OCI-LY7 (cell line): ENCODE results near the gene MT1E. TPM values are rescaled to one million over a fixed set of nuclear protein-coding genes. Genes with fewer than 3 reads are reported as not detected.

Experiments
- BruUV-seq: library from RNA; stranded (reverse); fragments of 400-500 nt; replicated peaks from 2 replicates; lab custom pipeline; 2021; lab: Mats Ljungman, UMichigan
- CTCF ChIA-PET: fragments of 300-600 bp; sonication (Branson Sonifier 250); formaldehyde crosslinking; loops from one replicate; lab custom pipeline; 2022; ENCODE audit warnings: antibody characterized with exemption; ENCODE audit not compliant: unreplicated experiment; lab: Charles Lee
- POLR2A ChIA-PET: fragments of 300-600 bp; sonication (Branson Sonifier 250); formaldehyde crosslinking; loops from one replicate; lab custom pipeline; 2022; ENCODE audit warnings: antibody characterized with exemption; lab: Charles Lee
- DNase-seq: peaks from one replicate; pipeline ENCODE4 v3.0.0-alpha.2; 2015; ENCODE audit warnings: low spot score
- H2AFZ ChIP-seq: fragments of 200-600 bp; sonication (generic), shearing (Covaris generic); 2 replicates; pipeline ENCODE4 v1.6.1; 2014; ENCODE audit warnings: mild to moderate bottlenecking, antibody characterized with exemption, low read length, moderate library complexity
- H3K27ac ChIP-seq: fragments of 200-600 bp; sonication (generic); 2 replicates; pipeline ENCODE4 v1.5.1; 2014; ENCODE audit warnings: mixed run types, low read depth, mild to moderate bottlenecking, moderate library complexity, low read length, inconsistent platforms; ENCODE audit not compliant: poor library complexity, severe bottlenecking
- H3K36me3 ChIP-seq: fragments of 200-600 bp; sonication (generic); 2 replicates; pipeline ENCODE4 v1.6.1; 2014; ENCODE audit warnings: mild to moderate bottlenecking, antibody characterized with exemption, low read length, moderate library complexity, mixed read lengths; ENCODE audit not compliant: insufficient read depth
- H3K4me1 ChIP-seq: fragments of 200-600 bp; sonication (generic); 2 replicates; pipeline ENCODE4 v1.5.1; 2014; ENCODE audit warnings: mild to moderate bottlenecking, low read length; ENCODE audit not compliant: insufficient read depth, poor library complexity, severe bottlenecking
- H3K4me2 ChIP-seq: fragments of 200-600 bp; sonication (generic); 2 replicates; pipeline ENCODE4 v1.6.1; 2014; ENCODE audit warnings: mild to moderate bottlenecking, low read length
- H3K4me3 ChIP-seq: fragments of 200-600 bp; sonication (generic); 2 replicates; pipeline ENCODE4 v1.5.1; 2014; ENCODE audit warnings: mild to moderate bottlenecking, low read depth, low read length; ENCODE audit not compliant: poor library complexity, severe bottlenecking
- H3K79me2 ChIP-seq: fragments of 200-600 bp; sonication (generic); 2 replicates; pipeline ENCODE4 v1.6.1; 2016; ENCODE audit warnings: low read depth, mild to moderate bottlenecking, low read length, moderate library complexity, mixed read lengths; ENCODE audit not compliant: insufficient read depth
- H3K9me2 ChIP-seq: fragments of 200-600 bp; sonication (generic); 2 replicates; pipeline ENCODE4 v1.6.1; 2016; ENCODE audit warnings: mild to moderate bottlenecking, low read length, mixed read lengths; ENCODE audit not compliant: insufficient read depth
- H3K9me3 ChIP-seq: fragments of 200-600 bp; sonication (generic); 2 replicates; pipeline ENCODE4 v1.6.1; 2014; ENCODE audit warnings: mild to moderate bottlenecking, mixed run types, low read length, mixed read lengths
- H4K20me1 ChIP-seq: fragments of 200-600 bp; sonication (generic); 2 replicates; pipeline ENCODE4 v1.6.1; 2014; ENCODE audit warnings: mild to moderate bottlenecking, antibody characterized with exemption, low read length, moderate library complexity, mixed read lengths; ENCODE audit not compliant: insufficient read depth
- CTCF ChIP-seq: fragments of 200-600 bp; sonication (generic); conservative IDR thresholded peaks from 2 replicates; pipeline ENCODE4 v1.5.1; 2014; ENCODE audit warnings: mild to moderate bottlenecking, antibody characterized with exemption, low read length, moderate library complexity, mixed read lengths
- EZH2phosphoT487 ChIP-seq: fragments of 200-600 bp; sonication (generic); IDR thresholded peaks from 2 replicates; pipeline ENCODE4 v1.6.1; 2018; ENCODE audit warnings: low read depth, borderline replicate concordance, mild to moderate bottlenecking, mixed run types, antibody characterized with exemption, low read length, moderate library complexity, mixed read lengths
- intact Hi-C: fragments of 100-400 bp; cut with micrococcal nuclease; formaldehyde crosslinking; loops from one replicate; pipeline ENCODE4 v1.10.0; 2022; ENCODE audit not compliant: unreplicated experiment
- total RNA-seq, 2 experiments: library from RNA; depleted of rRNA in 1 of 2; stranded (reverse); fragments of >200 nt in 1 of 2; shearing (Covaris generic) in 1 of 2; gene quantifications; 2 replicates each; pipeline ENCODE4 v1.2.3, GENCODE V29; 2014 to 2022

MT1E gene
- total RNA-seq, 2 experiments from 2014 or later, result not detected

GRCh38 chr16:56615353-56615752 lies 10.2 kb upstream of the MT1E start:
- ChIA-PET POLR2A (no interaction called here), CTCF (no interaction called here)
- H3K9me3 ChIP-seq, result no peaks in the 10 kb centered on the region
- H4K20me1 ChIP-seq, result no peaks in the 10 kb centered on the region
- no peak overlapping the region for H3K4me2 ChIP-seq
- TF ChIP-seq EZH2phosphoT487 (no peak), CTCF (no peak)
- peaks cover 14% of the 10 kb centered on the region for H3K4me1 ChIP-seq
- no peak for DNase-seq
- H3K27ac ChIP-seq, result no peak overlapping the region
- intact Hi-C loops, result no loop called here
- no peak overlapping the region for H3K4me3 ChIP-seq
- no peaks in the 10 kb centered on the region for H3K9me2 ChIP-seq
- no peaks in the 10 kb centered on the region for H3K36me3 ChIP-seq
- H3K79me2 ChIP-seq, result no peaks in the 10 kb centered on the region
- BruUV-seq, result no TSS peak
- H2AFZ ChIP-seq, result no peak overlapping the region

GRCh38 chr16:56616608-56617211 lies 8.9 kb upstream of the MT1E start:
- H3K9me2 ChIP-seq, result no peaks in the 10 kb centered on the region
- no peak for TF ChIP-seq CTCF
- TF ChIP-seq EZH2phosphoT487, result no peak
- no peaks in the 10 kb centered on the region for H3K9me3 ChIP-seq
- no peak overlapping the region for H3K27ac ChIP-seq
- H3K4me3 ChIP-seq, result no peak overlapping the region
- H2AFZ ChIP-seq, result no peak overlapping the region
- no TSS peak for BruUV-seq
- H3K36me3 ChIP-seq, result no peaks in the 10 kb centered on the region
- H3K4me2 ChIP-seq, result no peak overlapping the region
- no peaks in the 10 kb centered on the region for H4K20me1 ChIP-seq
- ChIA-PET POLR2A (no interaction called here), CTCF (no interaction called here)
- no peaks in the 10 kb centered on the region for H3K79me2 ChIP-seq
- H3K4me1 ChIP-seq, result peaks cover under 1% of the 10 kb centered on the region
- DNase-seq, result no peak
- intact Hi-C loops, result no loop called here

GRCh38 chr16:56617212-56618085 lies 8.1 kb upstream of the MT1E start:
- no TSS peak for BruUV-seq
- no peaks in the 10 kb centered on the region for H3K9me2 ChIP-seq
- H3K36me3 ChIP-seq, result no peaks in the 10 kb centered on the region
- H3K4me2 ChIP-seq, result no peak overlapping the region
- H3K27ac ChIP-seq, result no peak overlapping the region
- ChIA-PET POLR2A (no interaction called here), CTCF (no interaction called here)
- intact Hi-C loops, result no loop called here
- TF ChIP-seq EZH2phosphoT487, result no peak
- no peak for TF ChIP-seq CTCF
- DNase-seq, result no peak
- H4K20me1 ChIP-seq, result no peaks in the 10 kb centered on the region
- H3K79me2 ChIP-seq, result no peaks in the 10 kb centered on the region
- no peak overlapping the region for H2AFZ ChIP-seq
- no peak overlapping the region for H3K4me3 ChIP-seq
- H3K4me1 ChIP-seq, result no peaks in the 10 kb centered on the region
- H3K9me3 ChIP-seq, result no peaks in the 10 kb centered on the region
